AG04450 (cell line): ENCODE measurements around the gene SMIM29. TPM values are rescaled to one million over a fixed set of nuclear protein-coding genes. Genes with fewer than 3 reads are reported as not detected.

Experiments used
- CTCF ChIA-PET: fragments of 300-600, 350-600 bp; formaldehyde crosslinking; extraction: SDS; loops from one replicate; lab custom pipeline; 2022; ENCODE audit warnings: antibody characterized with exemption, inconsistent platforms; lab: Charles Lee
- POLR2A ChIA-PET: fragments of 350-600 bp; formaldehyde crosslinking; extraction: SDS; loops from one replicate; lab custom pipeline; 2021; ENCODE audit warnings: antibody characterized with exemption, inconsistent platforms; lab: Yijun Ruan, JAX
- DNase-seq: peaks from one replicate; pipeline ENCODE4 v3.0.0-alpha.2; 2011; ENCODE audit warnings: low read depth, low spot score
- H3K27ac ChIP-seq: one replicate; pipeline ENCODE4 v1.5.1; 2012; ENCODE audit warnings: low read depth, low read length, control low read depth
- H3K27me3 ChIP-seq: one replicate; pipeline ENCODE4 v1.6.0; 2012; ENCODE audit warnings: low read length; ENCODE audit not compliant: control insufficient read depth, insufficient read depth
- H3K4me3 ChIP-seq: 2 replicates; pipeline ENCODE4 v1.5.1; 2011; ENCODE audit warnings: mild to moderate bottlenecking, low read depth, low read length, control low read depth
- H3K9me3 ChIP-seq: 2 replicates; pipeline ENCODE4 v1.5.1; 2012; ENCODE audit warnings: low read length; ENCODE audit not compliant: control insufficient read depth, insufficient read depth
- polyA plus RNA-seq: library from polyadenylated mRNA; depleted of rRNA; stranded (reverse); fragments of >200 nt; gene quantifications from 2 replicates; pipeline ENCODE4 v1.2.3, GENCODE V29; 2011
- TF ChIP-seq, protein P1 (sequence below): IDR thresholded peaks from 2 replicates; pipeline ENCODE4 v1.5.1; 2011; ENCODE audit warnings: low read depth, low read length, control low read depth, inconsistent platforms

Gene SMIM29
- polyA plus RNA-seq, 1 experiment = 11.3 TPM

DNA sequence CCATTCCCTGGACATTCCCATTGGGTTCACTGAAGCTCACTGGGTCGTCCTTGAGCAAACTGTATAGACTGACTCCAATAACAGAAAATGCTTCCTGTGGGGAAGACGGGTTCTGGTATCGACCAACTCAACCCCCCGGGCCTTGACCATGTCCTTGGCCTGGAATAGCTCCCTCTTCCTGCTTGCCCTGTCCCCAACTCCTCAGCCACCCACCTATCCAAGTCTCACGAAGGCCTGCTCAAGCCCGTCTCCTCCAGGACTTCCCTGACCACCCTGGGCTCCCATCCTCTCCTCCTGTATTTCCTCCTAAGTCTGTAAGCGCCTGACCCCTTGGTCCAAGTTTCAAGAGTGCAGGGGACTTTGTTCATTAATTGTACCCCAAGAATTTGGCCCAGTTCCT lies 14.9 kb downstream of the SMIM29 start:
- no peaks in the 10 kb centered on the region for H3K27me3 ChIP-seq
- H3K4me3 ChIP-seq = no peak overlapping the region
- ChIA-PET CTCF (interaction anchor here (1.9 kb wide), 1 partner anchor 10 kb away, joined by 6 read pairs; no protein-coding TSS in a partner anchor), POLR2A (interaction anchor here (1.0 to 1.9 kb wide), 2 partner anchors 11 to 157 kb away, joined by 3 to 4 read pairs; no protein-coding TSS in a partner anchor)
- TF ChIP-seq, protein P1, sequence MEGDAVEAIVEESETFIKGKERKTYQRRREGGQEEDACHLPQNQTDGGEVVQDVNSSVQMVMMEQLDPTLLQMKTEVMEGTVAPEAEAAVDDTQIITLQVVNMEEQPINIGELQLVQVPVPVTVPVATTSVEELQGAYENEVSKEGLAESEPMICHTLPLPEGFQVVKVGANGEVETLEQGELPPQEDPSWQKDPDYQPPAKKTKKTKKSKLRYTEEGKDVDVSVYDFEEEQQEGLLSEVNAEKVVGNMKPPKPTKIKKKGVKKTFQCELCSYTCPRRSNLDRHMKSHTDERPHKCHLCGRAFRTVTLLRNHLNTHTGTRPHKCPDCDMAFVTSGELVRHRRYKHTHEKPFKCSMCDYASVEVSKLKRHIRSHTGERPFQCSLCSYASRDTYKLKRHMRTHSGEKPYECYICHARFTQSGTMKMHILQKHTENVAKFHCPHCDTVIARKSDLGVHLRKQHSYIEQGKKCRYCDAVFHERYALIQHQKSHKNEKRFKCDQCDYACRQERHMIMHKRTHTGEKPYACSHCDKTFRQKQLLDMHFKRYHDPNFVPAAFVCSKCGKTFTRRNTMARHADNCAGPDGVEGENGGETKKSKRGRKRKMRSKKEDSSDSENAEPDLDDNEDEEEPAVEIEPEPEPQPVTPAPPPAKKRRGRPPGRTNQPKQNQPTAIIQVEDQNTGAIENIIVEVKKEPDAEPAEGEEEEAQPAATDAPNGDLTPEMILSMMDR = no peak
- no peak for DNase-seq
- H3K27ac ChIP-seq = no peak overlapping the region
- no peaks in the 10 kb centered on the region; the same call in 1 of the 2 replicates for H3K9me3 ChIP-seq

DNA sequence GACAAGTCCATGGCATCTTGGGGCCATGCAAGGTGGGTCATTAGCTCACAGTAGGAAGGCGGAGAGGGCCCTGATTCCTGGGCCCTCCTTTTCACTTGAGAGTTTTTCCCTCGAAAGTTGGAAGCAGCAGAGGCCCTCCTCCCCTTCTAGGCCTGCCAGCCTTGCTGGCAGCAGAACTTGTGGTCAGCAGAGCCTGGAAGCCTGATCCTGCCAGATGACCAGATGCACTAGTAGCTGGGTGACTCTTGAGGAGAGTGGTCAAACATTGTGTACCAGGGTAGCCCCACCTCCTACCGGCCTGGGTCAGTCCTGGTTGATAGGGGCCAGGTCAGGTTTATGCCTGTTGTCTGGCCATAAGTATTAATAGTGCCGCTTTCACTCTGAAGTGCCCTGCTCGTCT lies 15.9 kb downstream of the SMIM29 start:
- Histone ChIP-seq H3K9me3 (no peaks in the 10 kb centered on the region; the same call in 1 of the 2 replicates), H3K27me3 (no peaks in the 10 kb centered on the region), H3K4me3 (no peak overlapping the region), H3K27ac (no peak overlapping the region)
- TF ChIP-seq, protein P1 = no peak
- DNase-seq = no peak
- CTCF ChIA-PET = interaction anchor here (1.9 kb wide), 1 partner anchor 11 kb away, joined by 6 read pairs; no protein-coding TSS in a partner anchor
- POLR2A ChIA-PET = interaction anchor here (1.0 to 1.9 kb wide), 2 partner anchors 10 to 158 kb away, joined by 3 to 4 read pairs; no protein-coding TSS in a partner anchor

- TF ChIP-seq, protein P1 = no peak
- CTCF ChIA-PET = no interaction called here
- POLR2A ChIA-PET = no interaction called here
- no peak overlapping the region for H3K27ac ChIP-seq
- no peaks in the 10 kb centered on the region; the same call in 1 of the 2 replicates for H3K9me3 ChIP-seq
- H3K27me3 ChIP-seq = no peaks in the 10 kb centered on the region
- DNase-seq = no peak
- H3K4me3 ChIP-seq = no peak overlapping the region
Observed at GRCh38 chr6:34231566-34232336, 17.1 kb downstream of the SMIM29 start.

DNA sequence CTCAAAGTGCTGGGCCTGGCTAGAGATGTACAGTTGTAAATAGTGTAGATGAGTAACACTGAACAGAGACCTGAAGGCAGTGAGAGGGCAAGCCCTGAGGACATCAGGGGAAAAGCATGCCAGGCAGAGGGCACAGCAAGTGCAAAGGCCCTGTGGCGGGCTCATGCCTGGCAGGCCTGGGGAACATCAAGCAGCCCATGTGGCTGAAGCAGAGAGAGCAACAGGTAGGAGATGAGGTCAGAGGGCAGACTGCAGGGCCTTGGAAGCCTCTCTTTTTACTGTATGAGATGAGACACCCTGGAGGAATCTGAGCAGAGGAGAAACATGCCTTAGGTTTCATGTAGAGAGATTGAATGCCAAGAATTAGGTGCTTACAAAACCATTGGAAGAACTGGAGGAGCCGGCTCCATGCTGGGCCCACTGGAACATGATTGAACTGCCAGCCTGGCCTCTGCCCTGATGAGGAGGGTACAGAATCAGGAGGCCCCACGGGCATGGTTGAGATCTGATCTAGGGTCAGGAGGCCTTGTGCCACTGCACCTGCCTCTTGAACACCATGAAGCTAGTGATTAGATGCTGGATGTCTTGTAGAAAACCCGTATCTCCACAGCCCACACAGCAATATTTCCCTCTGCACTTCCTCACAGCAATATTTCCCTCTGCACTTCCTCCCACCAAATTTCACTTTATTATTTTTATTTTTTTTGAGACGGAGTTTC lies 18.0 kb downstream of the SMIM29 start:
- POLR2A ChIA-PET = interaction anchor here (0.6 kb wide), 1 partner anchor 603 kb away, joined by 3 read pairs; no protein-coding TSS in a partner anchor
- peak overlapping the region; percentile 52 for H3K27ac ChIP-seq
- CTCF ChIA-PET = no interaction called here
- H3K4me3 ChIP-seq = no peak overlapping the region
- TF ChIP-seq, protein P1 = no peak
- no peaks in the 10 kb centered on the region for H3K27me3 ChIP-seq
- H3K9me3 ChIP-seq = no peaks in the 10 kb centered on the region; the same call in 1 of the 2 replicates
- DNase-seq = no peak
